Naive thymus-derived CD8-positive, alpha-beta T cell (primary cell): ENCODE measurements around the gene TMEM239. TPM values are rescaled to one million over a fixed set of nuclear protein-coding genes. Genes with fewer than 3 reads are reported as not detected.
A peak's percentile ranks its signal among the peaks of the same experiment; 100 is the strongest.
"Not testable (repeated sequence)": the region's sequence is repeated elsewhere in the genome, so short reads cannot be mapped to it uniquely, and the experiment has no call there.

Experiments used
- ATAC-seq, 2 donors: fragments of 150-1000 bp; cut with Tn5 transposase in 1 of 2; sonication (Bioruptor Pico), chemical (Tn5 transposase) in 1 of 2; 1 replicate in 1 of 2; 2 replicates in 1 of 2; pipeline ENCODE4 v1.10.0; 2021; ENCODE audit warnings: mild to moderate bottlenecking in 2 of 2, moderate library complexity in 2 of 2
- POLR2A ChIA-PET: fragments of 350-600 bp; sonication (Branson Sonifier 250); formaldehyde crosslinking; loops from one replicate; lab custom pipeline; 2021; ENCODE audit warnings: antibody characterized with exemption; lab: Charles Lee
- DNase-seq, 10 donors: peaks; one replicate each; pipeline versions ENCODE4 v3.0.0 to v3.0.0-alpha.2; 2020 to 2022
- H3K27ac Mint-ChIP-seq, 10 donors: one replicate each; pipeline ENCODE4 v1.8.0; 2020 to 2022; ENCODE audit warnings: mild to moderate bottlenecking in 10 of 10, mixed read lengths in 10 of 10, moderate library complexity in 4 of 10, inconsistent platforms in 1 of 10
- H3K27me3 Mint-ChIP-seq, 5 donors: one replicate each; pipeline ENCODE4 v1.8.0; 2021 to 2022; ENCODE audit warnings: mixed read lengths in 5 of 5
- H3K36me3 Mint-ChIP-seq, 3 donors: one replicate each; pipeline ENCODE4 v1.8.0; 2020 to 2022; ENCODE audit warnings: mixed read lengths in 3 of 3, mild to moderate bottlenecking in 2 of 3, inconsistent platforms in 1 of 3
- H3K4me1 Mint-ChIP-seq, 4 donors: one replicate each; pipeline ENCODE4 v1.8.0; 2021 to 2022; ENCODE audit warnings: mixed read lengths in 4 of 4
- H3K4me3 Mint-ChIP-seq, 10 donors: one replicate each; pipeline ENCODE4 v1.8.0; 2020 to 2022; ENCODE audit warnings: mild to moderate bottlenecking in 10 of 10, mixed read lengths in 10 of 10, moderate library complexity in 6 of 10, inconsistent platforms in 1 of 10
- H3K9me3 Mint-ChIP-seq, 9 donors: one replicate each; pipeline ENCODE4 v1.8.0; 2020 to 2022; ENCODE audit warnings: mixed read lengths in 9 of 9, mild to moderate bottlenecking in 3 of 9, inconsistent platforms in 1 of 9, moderate library complexity in 1 of 9
- polyA plus RNA-seq, 3 donors: library from polyadenylated mRNA; unstranded; fragments of 300-500 nt; fragmentation: Illumina TruSeq; gene quantifications; one replicate each; pipeline ENCODE4 v1.2.3, GENCODE V29; 2021
- total RNA-seq, 8 experiments: library from RNA in 2 of 8; stranded (reverse) in 2 of 8; gene quantifications; one replicate each; pipeline ENCODE4 v1.2.3 and lab custom pipeline; 2021 to 2026

Gene TMEM239
- total and polyA plus RNA-seq, 5 experiments from 2014 or later = not detected

DNA sequence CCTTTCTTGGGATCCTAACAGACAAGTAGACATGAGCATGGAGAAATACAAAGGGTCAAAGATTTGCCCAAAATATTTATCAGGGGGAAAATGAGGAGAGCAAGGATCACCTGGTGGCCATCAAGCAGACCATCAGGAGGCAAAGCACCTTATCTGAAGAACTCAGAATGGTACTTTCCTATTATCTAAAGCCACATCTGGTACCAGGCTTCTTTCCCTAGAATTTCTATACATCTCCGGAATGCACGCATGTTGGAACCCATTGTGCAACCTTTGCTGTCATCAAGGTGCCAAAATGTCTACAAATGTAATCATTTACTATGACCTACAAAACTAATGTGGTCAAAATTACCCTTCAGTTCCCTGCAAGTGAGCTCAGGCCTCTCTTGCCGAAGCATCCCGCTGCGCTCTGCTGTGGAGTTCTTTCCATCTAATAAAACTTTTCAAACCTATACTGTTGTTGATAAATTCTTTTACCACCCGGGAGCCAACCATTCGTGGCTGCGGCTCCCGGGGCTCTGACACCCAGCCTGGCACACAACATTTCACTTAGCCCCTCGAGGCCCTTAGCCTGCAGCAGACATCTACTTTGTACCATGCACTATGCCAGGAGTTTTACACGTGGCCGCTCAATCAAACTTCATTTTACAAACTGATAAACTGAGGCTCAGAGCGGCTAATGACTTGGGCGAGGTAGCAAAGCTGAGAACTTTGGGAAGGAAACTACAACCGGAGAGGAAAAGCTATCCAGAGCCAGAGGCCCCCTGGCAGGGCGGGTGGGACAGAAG is 11.9 kb upstream of the TMEM239 start:
- no peak for DNase-seq
- H3K36me3 Mint-ChIP-seq = peaks cover 0 to 6% (median 0%) of the 10 kb centered on the region in 3 donors
- peak overlapping the region in 1 of 10 donors; percentile 10 for H3K27ac Mint-ChIP-seq
- peaks cover 40 to 77% (median 62%) of the 10 kb centered on the region in 5 donors for H3K27me3 Mint-ChIP-seq
- peaks cover 21 to 25% (median 22%) of the 10 kb centered on the region in 4 donors for H3K4me1 Mint-ChIP-seq
- POLR2A ChIA-PET = no interaction called here
- H3K9me3 Mint-ChIP-seq = peaks cover 0 to 3% (median 0%) of the 10 kb centered on the region in 9 donors
- no peak for ATAC-seq
- H3K4me3 Mint-ChIP-seq = no peak overlapping the region

DNA sequence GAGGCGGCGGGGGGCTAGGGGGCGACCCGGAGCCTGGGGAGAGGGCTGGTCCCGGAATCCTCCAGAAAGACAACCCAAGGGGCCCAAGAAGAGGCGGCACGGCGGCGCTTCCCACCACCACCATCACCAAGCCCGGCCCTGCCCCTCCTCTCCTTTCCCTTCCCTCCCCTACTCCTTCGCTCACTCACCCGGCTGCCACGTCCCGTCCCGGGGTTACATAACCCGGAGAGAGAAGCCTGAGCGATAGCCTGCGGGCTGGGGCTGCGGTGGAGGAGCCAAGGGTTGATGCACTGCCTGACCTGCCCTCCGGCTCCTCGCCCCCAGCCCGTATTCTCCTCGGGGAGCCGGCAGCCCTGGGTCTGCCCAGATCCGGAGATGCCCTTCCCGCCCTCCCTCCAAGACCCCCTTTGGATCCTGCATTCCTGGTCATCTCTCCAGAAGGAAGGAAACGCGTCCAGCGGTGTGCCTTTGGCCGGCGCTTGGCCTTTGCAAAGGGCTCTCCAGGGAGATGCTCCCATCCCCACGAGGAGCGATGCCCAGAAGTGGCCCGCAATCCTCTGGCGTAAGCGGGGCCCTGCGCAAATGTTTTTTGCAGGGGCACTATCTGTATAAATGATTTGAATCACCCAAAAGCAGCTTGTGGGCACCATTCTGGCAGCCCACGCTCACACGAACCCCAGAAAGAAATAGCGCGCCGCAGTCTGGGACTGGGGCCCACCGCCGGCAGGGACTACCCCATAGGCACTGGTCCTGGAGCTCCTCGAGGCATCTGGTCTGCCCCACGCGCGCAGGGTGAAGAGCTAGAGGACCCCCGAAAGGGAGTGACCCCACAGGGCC is 11.1 kb upstream of the TMEM239 start:
- no peak overlapping the region for H3K4me3 Mint-ChIP-seq
- DNase-seq (no peak), ATAC-seq (no peak)
- peaks cover 13 to 17% (median 14%) of the 10 kb centered on the region in 4 donors for H3K4me1 Mint-ChIP-seq
- no peaks in the 10 kb centered on the region for H3K36me3 Mint-ChIP-seq
- POLR2A ChIA-PET = no interaction called here
- H3K27ac Mint-ChIP-seq = no peak overlapping the region
- H3K27me3 Mint-ChIP-seq = peaks cover 33 to 68% (median 55%) of the 10 kb centered on the region in 5 donors
- H3K9me3 Mint-ChIP-seq = peaks cover 0 to 3% (median 0%) of the 10 kb centered on the region in 9 donors

DNA sequence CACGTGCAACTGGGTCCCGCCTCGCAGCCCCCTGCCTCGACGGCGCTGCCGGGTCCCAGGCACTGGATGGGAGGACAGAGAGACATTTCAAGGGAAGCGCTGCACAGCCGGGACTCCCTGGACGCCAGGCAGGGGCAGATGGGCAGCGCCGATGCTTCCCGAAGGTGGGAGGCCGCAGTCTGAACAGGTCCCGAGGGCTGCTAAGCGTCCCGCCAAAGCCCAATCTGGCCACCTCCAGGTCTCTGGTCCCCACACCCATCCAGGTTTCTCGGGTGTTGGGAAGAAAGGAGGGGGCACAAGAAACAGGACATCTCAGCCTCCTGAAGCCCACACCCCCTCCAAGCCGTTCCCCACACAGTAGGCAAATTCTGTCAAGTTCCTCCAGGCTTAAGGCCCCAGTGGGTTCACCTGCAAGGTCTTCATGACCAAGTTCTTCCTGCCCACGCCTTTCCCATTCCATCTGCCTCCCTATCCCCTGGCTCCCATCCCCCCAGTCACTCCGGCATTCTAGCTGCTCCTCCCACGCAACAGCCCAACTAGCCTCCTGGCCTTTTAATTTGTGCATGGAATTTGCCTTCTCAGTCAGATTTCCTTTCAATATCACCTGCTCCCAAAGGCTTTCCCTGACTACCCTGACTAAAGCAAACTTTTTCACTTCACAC is 10.3 kb upstream of the TMEM239 start:
- POLR2A ChIA-PET = interaction anchor here (0.6 kb wide), 1 partner anchor 265 kb away, joined by 3 read pairs; no protein-coding TSS in a partner anchor
- no peak for ATAC-seq
- Mint-ChIP-seq H3K27me3 (peaks cover 31 to 64% (median 51%) of the 10 kb centered on the region in 5 donors), H3K4me1 (peaks cover 8 to 13% (median 10%) of the 10 kb centered on the region in 4 donors), H3K27ac (no peak overlapping the region), H3K36me3 (no peaks in the 10 kb centered on the region), H3K4me3 (no peak overlapping the region), H3K9me3 (peaks cover 0 to 3% (median 0%) of the 10 kb centered on the region in 9 donors)
- DNase-seq = no peak

GRCh38 chr20:2806351-2806701 is 9.8 kb upstream of the TMEM239 start:
- ATAC-seq = no peak
- peaks cover 2 to 8% (median 5%) of the 10 kb centered on the region in 4 donors for H3K4me1 Mint-ChIP-seq
- DNase-seq = no peak
- POLR2A ChIA-PET = no interaction called here
- H3K4me3 Mint-ChIP-seq = no peak overlapping the region
- peaks cover 0 to 4% (median 0%) of the 10 kb centered on the region in 9 donors for H3K9me3 Mint-ChIP-seq
- H3K27ac Mint-ChIP-seq = no peak overlapping the region
- peaks cover 31 to 64% (median 47%) of the 10 kb centered on the region in 5 donors for H3K27me3 Mint-ChIP-seq
- H3K36me3 Mint-ChIP-seq = no peaks in the 10 kb centered on the region

DNA sequence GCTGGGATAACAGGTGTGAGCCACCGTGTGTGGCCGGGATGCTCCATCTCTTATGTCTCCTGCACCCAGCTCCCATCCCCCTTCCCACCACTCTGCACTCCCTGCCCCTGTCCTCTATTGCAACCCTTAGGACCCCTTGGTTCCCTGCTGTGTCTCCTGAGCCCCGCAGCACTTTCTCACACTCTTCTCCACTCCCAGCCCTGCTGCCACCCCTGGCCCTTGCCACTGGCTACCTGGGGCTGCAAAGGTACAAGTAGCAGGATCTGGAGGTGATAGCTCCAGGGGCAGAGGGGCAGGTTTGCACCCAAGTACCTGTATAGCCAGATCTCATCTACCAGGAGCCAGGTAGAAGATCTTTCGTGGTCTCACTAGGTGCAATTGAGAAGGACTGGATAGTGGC is 9.1 kb upstream of the TMEM239 start:
- no peak overlapping the region for H3K4me3 Mint-ChIP-seq
- H3K9me3 Mint-ChIP-seq = peaks cover 0 to 8% (median 2%) of the 10 kb centered on the region in 9 donors
- POLR2A ChIA-PET = interaction anchor here (0.7 kb wide), 1 partner anchor 44 kb away, joined by 3 read pairs; no protein-coding TSS in a partner anchor
- peaks cover 0 to 3% (median 3%) of the 10 kb centered on the region in 3 donors for H3K36me3 Mint-ChIP-seq
- H3K27ac Mint-ChIP-seq = no peak overlapping the region
- ATAC-seq = no peak
- no peak for DNase-seq
- H3K4me1 Mint-ChIP-seq = peaks cover 0 to 5% (median 2%) of the 10 kb centered on the region in 4 donors
- H3K27me3 Mint-ChIP-seq = peaks cover 30 to 61% (median 49%) of the 10 kb centered on the region in 5 donors

DNA sequence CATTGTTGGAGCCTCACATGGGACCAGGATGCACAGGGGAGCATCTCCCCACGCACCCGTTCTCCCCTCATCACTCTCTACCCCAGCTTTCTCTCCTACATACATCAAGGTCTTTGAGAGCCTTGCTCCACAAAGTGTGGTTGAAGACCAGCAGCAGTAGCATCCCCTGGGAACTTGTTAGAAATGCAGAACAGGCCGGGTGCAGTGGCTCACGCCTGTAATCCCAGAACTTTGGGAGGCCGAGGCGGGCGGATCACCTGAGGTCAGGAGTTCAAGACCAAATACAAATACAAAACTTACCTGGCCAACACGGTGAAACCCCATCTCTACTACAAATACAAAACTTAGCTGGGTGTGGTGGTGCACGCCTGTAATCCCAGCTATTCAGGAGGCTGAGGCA is 8.2 kb upstream of the TMEM239 start:
- ATAC-seq, H3K4me1 Mint-ChIP-seq, POLR2A ChIA-PET, H3K27ac Mint-ChIP-seq, H3K4me3 Mint-ChIP-seq, DNase-seq: not testable (repeated sequence)
- Mint-ChIP-seq H3K9me3 (peaks cover 0 to 15% (median 9%) of the 10 kb centered on the region in 9 donors), H3K36me3 (peaks cover 0 to 10% (median 8%) of the 10 kb centered on the region in 3 donors), H3K27me3 (peaks cover 26 to 61% (median 44%) of the 10 kb centered on the region in 5 donors)

DNA sequence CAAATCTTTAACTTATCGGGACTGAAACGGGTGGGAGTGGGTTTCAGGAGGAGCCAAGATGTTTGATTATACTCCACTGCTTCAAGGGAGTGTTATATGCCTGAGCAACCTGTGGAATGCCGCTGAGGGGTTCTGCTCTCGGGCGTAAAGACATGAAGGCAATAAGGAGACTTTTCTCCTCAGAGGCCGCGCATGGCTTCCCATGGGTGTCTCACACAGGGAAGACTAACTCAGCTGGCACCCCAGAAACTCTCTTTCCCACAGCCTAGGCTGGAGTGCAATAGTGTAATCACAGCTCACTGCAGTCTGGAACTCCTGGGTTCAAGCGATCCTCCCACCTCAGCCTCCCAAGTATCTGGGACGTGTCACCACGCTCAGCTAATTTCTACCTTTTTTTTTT is 6.5 kb upstream of the TMEM239 start:
- DNase-seq (no peak), ATAC-seq (no peak)
- H3K27ac Mint-ChIP-seq = no peak overlapping the region
- H3K36me3 Mint-ChIP-seq = peaks cover 0 to 14% (median 10%) of the 10 kb centered on the region in 3 donors
- POLR2A ChIA-PET = no interaction called here
- H3K27me3 Mint-ChIP-seq = peaks cover 19 to 52% (median 43%) of the 10 kb centered on the region in 5 donors
- H3K4me3 Mint-ChIP-seq = no peak overlapping the region
- H3K4me1 Mint-ChIP-seq = peaks cover 0 to 5% (median 2%) of the 10 kb centered on the region in 4 donors
- peaks cover 0 to 20% (median 10%) of the 10 kb centered on the region in 9 donors for H3K9me3 Mint-ChIP-seq

DNA sequence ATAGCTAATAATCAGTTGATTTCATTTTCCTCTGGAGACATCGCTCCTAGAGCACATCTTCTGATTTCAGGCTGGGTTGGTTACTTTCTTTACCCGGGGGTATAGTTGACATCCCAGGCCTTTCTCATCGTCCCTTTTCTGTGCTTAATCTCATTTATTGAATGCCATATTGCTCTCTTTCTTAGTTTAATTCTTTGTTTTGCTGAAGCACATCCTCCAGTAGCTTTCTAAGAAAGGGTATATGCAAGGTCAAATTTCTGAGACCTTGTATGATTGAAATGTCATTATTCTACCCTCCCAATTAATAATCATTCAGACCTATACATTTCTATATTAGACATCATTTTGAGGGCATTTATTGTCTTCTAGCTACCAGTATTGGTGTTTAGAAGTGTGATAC is 4.0 kb upstream of the TMEM239 start:
- POLR2A ChIA-PET = interaction anchor here (0.8 kb wide), 1 partner anchor 28 kb away, joined by 3 read pairs; no protein-coding TSS in a partner anchor
- DNase-seq = no peak
- peaks cover 0 to 6% (median 2%) of the 10 kb centered on the region in 4 donors for H3K4me1 Mint-ChIP-seq
- peaks cover 0 to 20% (median 10%) of the 10 kb centered on the region in 9 donors for H3K9me3 Mint-ChIP-seq
- no peak overlapping the region for H3K4me3 Mint-ChIP-seq
- H3K27me3 Mint-ChIP-seq = peaks cover 14 to 39% (median 28%) of the 10 kb centered on the region in 5 donors
- H3K36me3 Mint-ChIP-seq = peaks cover 0 to 14% (median 10%) of the 10 kb centered on the region in 3 donors
- H3K27ac Mint-ChIP-seq = no peak overlapping the region
- no peak for ATAC-seq

DNA sequence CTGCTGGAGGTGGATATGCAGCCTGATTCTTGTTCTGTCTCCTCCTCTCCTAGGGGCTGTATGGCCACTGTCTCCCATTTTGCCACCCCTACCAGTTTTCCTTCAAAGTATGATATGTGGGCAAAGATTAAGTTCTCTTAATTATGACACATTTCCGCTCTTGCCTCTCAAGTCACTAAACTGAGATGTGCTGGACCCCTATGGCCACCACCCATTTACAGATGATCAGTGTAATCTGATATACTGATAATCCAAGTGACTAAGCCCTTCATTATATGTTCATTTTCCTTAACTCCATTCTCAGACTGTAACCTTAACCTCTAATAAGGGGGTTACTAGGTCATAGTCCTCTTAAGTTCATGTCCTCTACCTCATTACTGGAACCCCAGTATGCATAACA is 2.1 kb upstream of the TMEM239 start:
- H3K27ac Mint-ChIP-seq = peak overlapping the region in 2 of 10 donors; percentile 11 to 60
- H3K9me3 Mint-ChIP-seq = peaks cover 0 to 17% (median 10%) of the 10 kb centered on the region in 9 donors
- no peak overlapping the region for H3K4me3 Mint-ChIP-seq
- H3K36me3 Mint-ChIP-seq = peaks cover 0 to 14% (median 10%) of the 10 kb centered on the region in 3 donors
- peaks cover 11 to 26% (median 23%) of the 10 kb centered on the region in 5 donors for H3K27me3 Mint-ChIP-seq
- ATAC-seq (no peak), DNase-seq (no peak)
- POLR2A ChIA-PET = no interaction called here
- peaks cover 0 to 7% (median 3%) of the 10 kb centered on the region in 4 donors for H3K4me1 Mint-ChIP-seq

DNA sequence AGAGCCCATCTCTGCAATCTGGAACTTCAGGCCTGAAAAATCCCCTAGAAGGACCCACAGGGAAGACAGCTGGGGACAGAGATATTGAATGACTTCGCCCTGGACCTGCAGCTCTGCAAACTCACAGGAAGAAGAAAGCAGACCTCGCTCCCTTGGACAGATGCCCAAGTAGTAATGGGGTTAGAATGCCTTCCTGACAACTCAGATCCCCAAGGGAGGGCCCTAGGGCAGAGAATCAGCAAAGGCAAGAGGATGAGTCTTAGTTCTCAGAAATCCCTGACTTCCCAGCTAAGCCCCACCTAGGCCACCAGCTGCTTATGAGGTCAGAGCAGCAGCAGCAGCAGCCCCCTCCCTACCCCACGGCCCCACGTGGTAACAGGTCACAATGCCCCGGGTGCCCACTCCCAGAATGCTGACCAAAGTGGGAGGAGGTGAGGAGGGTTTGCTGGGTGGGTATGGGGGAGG is 1.5 kb upstream of the TMEM239 start, which contains the start of gene C20orf141:
Gene C20orf141, plus strand, starts transcription at position 401 of the 465 bp plus-strand sequence. CDS start 198 bp downstream, outside the sequence.
- ATAC-seq (no peak), DNase-seq (peak in 1 of 10 donors; percentile 31)
- Mint-ChIP-seq H3K4me1 (peaks cover 0 to 6% (median 3%) of the 10 kb centered on the region in 4 donors), H3K9me3 (peaks cover 0 to 16% (median 10%) of the 10 kb centered on the region in 9 donors), H3K27me3 (peaks cover 9 to 26% (median 23%) of the 10 kb centered on the region in 5 donors), H3K27ac (peak within 1 kb of the TSS in 3 of 10 donors; percentile 8 to 60 (median 11)), H3K36me3 (peaks cover 0 to 14% (median 10%) of the 10 kb centered on the region in 3 donors), H3K4me3 (no peak within 1 kb of the TSS)
- POLR2A ChIA-PET = no interaction called here

DNA sequence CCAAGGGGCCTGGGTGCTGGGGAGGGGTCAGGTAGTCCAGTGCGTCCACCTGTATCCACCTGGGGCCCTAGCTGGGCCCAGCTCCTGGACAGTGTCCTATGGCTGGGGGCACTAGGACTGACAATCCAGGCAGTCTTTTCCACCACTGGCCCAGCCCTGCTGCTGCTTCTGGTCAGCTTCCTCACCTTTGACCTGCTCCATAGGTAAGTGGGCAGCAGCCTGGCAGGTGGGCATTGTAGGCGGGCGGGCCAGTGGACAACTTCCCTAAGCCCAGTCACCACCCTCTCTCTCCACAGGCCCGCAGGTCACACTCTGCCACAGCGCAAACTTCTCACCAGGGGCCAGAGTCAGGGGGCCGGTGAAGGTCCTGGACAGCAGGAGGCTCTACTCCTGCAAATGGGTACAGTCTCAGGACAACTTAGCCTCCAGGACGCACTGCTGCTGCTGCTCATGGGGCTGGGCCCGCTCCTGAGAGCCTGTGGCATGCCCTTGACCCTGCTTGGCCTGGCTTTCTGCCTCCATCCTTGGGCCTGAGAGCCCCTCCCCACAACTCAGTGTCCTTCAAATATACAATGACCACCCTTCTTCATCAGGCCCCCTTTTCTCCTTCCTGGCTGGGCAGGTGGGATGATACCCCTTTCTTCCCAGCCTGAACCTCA is 793 bp upstream of the TMEM239 start:
- Mint-ChIP-seq H3K36me3 (peaks cover 0 to 14% (median 10%) of the 10 kb centered on the region in 3 donors), H3K9me3 (peaks cover 0 to 16% (median 10%) of the 10 kb centered on the region in 9 donors), H3K27me3 (peaks cover 9 to 34% (median 27%) of the 10 kb centered on the region in 5 donors), H3K27ac (peak overlapping the region in 2 of 10 donors; percentile 8 to 52), H3K4me1 (peaks cover 0 to 12% (median 10%) of the 10 kb centered on the region in 4 donors), H3K4me3 (no peak overlapping the region)
- POLR2A ChIA-PET = no interaction called here
- no peak for ATAC-seq
- DNase-seq = no peak
